Inflammatory macrophage (primary cell): Measurements from ENCODE around the gene GIGYF1.
A peak's percentile ranks its signal among the peaks of the same experiment; 100 is the strongest.
"Not testable (repeated sequence)": the region's sequence is repeated elsewhere in the genome, so short reads cannot be mapped to it uniquely, and the experiment has no call there.

Experiments
- DNase-seq, 2 donors: peaks; one replicate each; pipeline ENCODE4 v3.0.0-alpha.2; 2020 to 2022

The GIGYF1 gene

DNA sequence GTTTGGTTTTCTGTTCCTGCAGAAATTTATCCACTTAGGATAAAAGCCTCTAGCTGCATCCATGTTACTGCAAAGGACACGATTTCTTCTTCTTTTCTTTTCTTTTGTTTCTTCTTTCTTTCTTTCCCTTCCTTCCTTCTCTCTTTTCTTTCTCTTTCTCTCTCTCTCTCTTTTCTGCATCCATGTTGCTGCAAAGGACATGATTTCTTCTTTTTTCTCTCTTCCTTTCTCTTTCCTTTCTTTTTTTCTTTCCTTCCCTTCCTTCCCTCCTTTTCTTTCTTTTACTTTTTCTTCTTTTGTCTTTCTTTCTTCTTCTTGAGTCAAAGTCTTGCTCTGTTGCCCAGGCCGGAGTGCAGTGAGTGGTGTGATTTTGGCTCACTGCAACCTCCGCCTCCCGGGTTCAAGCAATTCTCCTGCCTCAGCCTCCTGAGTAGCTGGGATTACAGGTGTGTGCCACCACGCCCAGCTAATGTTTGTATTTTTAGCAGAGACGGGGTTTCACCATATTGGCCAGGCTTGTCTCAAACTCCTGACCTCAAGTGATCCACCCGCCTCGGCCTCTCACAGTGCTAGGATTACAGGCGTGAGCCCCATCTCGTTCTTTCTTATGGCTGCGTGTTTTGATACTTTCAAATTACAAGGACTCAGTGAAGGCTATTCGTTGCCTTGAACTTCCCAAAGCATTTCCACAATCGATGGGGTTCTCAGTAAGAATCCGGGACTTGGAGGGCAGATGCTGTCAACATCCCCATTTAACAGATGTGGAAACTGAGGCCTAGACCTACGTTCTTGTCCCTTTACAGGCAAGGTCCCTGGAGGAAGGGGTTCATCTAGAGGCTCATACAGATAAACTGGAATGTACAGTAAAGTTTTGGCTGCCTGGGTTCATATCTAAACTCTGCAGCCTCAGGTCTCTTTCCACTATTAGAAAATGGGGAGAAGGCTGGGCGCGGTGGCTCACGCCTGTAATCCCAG is 22.4 kb downstream of the GIGYF1 start:
- no peak for DNase-seq

- peak; percentile 22 to 38 for DNase-seq
Measured at GRCh38 chr7:100670074-100670473, 24.0 kb downstream of the GIGYF1 start.

- DNase-seq = not testable (repeated sequence)
Measured at GRCh38 chr7:100669106-100669505, 24.9 kb downstream of the GIGYF1 start.

- no peak for DNase-seq
Measured at GRCh38 chr7:100668069-100668449, 26.0 kb downstream of the GIGYF1 start.

DNA sequence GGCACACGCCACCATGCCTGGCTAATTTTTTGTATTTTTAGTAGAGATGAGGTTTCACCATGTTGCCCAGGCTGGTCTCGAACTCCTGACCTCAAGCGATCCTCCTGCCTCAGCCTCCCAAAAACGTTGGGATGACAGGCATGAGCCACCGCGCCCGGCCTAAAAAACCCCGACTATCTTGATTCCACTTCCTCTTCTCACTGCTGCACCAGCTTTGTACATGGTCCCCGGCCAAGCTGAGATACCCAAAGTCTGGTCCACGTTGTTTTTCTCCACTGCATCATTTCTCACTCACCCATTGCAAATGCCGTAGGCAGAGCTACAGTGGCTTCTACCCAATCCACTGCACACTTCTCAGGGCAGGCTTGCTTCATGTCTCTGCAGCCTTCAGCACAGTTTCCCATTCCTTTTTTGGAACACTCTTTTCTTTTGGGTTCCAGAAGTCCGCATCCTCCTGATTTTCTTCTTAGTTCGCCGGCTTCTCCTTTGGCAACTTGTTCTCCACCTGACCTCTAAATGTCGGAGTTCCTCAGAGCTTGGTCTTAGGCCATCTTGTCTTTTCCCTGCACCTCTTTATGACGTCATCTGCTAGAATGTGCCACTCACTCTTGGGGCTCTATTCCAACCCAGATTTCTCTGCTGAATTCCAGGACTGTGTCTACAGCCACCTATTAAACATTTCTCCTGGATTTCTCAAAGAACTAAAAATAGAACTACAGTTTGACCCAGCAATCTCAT is 26.6 kb downstream of the GIGYF1 start:
- no peak for DNase-seq

GRCh38 chr7:100665168-100665726 is 28.8 kb downstream of the GIGYF1 start:
- no peak for DNase-seq

GRCh38 chr7:100662194-100662776 is 31.8 kb downstream of the GIGYF1 start:
- DNase-seq = not testable (repeated sequence)

DNA sequence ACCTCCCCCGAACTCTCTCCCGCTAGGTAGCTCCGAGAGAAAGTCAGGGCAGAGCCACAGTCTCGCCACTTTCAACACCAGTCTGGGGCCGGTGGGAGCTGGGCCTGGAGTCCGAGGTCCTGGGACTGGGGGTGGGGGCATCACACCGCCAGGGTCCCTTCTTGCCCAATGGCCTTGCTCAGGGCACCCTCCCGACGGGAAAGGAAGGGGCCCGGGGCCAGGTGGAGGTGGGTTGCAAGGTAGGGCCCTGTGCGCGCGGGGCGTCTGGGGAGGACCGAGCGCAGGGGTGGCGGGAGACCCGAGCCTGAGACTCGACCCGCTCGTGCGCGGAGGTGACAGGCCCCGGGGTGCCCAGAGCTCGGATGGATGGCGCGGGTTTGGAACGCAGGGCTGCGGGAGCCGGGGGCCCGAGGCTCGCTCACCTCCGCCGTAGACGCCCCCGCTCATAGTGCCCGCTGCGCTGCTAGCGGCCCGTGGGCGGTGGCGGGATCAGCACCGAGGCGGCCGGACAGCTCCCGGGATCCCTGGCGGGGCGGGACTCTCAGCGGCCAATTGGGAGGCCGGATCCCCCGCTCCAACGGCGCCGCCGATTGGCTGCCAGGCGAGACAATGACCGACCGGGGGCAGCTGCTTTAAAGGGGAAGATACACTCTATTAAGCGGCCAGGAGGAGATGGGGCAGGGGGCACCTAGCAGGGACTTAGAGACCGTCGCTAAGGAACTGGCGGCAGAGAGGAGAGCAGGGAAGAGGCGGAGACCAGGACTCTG is 38.0 kb downstream of the GIGYF1 start, which contains the start of gene ACTL6B:
Gene ACTL6B (minus strand): TSS at position 541 of the 767 bp plus-strand sequence. CDS start 94 bp downstream, at position 447.
- peak; percentile 42 to 63 for DNase-seq

DNA sequence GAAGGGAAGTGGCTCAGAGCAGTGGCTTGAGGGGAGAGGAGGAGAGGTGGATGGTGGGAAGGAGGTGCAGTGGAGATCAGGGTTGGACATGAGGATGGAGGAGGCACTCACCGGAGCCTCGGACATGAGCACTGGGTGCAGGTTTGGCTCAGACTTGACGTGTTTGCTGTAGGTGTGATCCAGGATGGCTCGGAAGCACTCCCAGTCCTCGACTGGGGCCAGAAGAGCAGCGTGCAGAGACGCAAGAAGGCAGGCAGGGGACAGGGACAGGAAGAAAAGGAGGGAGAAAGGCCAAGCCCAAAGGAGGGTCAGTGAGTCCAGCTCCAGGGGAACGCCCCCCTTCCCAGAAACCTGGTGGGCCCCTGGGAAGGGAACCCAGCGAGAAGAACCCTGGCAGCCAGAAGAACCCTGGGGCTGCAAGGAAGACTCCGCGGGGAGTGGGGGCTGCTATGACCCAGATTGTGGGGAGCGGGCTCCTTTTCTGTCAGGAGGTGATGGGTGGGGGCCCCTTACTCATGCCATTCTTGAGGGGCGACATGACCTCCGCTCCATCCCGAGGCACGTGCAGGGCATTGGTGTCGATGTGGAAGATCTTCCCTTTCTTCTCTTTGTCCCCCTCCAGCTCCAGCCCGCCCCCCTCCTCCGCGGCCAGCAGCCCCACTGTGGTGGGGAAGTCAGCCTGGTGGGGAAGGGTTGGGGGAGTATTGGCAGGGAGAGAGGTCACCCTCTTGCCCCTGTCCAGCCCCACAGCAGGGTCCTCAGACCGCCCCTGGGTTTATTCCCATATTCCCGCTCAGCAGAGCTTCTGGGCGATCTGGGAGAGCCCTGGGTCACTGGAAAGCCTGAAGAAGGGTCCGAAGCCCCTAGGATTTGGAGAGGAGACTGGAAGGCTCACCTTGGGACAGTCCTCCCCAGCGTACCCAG is 38.9 kb downstream of the GIGYF1 start:
- DNase-seq = no peak

- DNase-seq = no peak
Measured at GRCh38 chr7:100649826-100650565, 44.1 kb downstream of the GIGYF1 start.

DNA sequence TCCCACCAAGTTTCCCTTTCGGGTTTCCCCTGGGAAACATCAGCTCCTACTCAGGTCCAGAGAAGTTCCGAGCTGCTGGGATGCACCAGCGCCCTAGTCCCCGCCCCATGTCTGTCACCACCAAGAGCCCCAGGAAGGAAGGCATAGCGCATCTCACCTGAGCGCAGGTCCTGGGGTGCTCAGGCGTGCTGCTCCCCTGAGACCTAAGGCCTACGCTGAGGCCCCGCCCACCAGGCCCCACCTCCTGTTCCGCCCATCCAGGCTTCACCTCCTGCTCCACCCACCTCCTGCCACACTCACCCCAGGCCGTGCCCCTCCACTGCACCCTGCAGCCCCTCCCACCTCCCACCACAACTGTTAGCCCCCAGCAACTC is 51.5 kb downstream of the GIGYF1 start:
- no peak for DNase-seq

DNA sequence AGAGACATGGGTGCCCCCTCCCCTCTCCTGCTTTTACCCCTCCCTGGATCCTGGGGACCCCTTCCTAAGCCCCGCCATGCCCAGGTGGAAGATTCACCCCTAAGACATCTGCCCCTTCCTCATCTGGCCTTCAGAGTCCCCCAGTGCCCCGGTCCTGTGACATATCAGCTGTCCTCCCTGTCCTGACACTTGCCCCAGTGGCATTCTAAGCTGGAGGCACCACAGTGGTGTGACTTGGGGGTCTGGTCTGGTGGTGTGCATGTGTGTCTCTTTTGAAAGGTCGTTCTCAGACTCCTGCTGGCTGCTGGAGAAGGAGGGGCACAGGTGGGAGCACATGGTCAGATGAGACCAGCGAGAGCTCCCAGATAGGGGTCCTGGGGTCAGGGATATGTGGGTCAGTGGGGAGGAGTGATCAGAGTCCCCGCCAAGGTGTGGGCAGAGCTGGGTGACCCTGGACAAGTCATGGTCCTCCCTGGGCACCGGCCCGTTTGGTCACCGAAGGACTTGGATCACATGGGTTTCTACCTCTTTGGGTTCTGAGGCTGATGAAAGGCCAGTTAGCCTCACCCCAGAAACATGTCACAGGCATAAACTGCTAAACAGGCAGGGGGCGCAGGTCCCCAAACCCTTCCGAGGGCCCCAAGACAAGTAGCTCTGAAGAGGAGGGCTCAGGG is 52.1 kb downstream of the GIGYF1 start:
- DNase-seq = no peak

GRCh38 chr7:100641463-100641859 is 52.6 kb downstream of the GIGYF1 start, which contains the start of gene TFR2:
TFR2 (minus strand) TSS chr7:100641552; CDS start chr7:100641509, 43 bp downstream.
- no peak for DNase-seq

GRCh38 chr7:100640517-100641440 is 53.3 kb downstream of the GIGYF1 start:
- no peak for DNase-seq

DNA sequence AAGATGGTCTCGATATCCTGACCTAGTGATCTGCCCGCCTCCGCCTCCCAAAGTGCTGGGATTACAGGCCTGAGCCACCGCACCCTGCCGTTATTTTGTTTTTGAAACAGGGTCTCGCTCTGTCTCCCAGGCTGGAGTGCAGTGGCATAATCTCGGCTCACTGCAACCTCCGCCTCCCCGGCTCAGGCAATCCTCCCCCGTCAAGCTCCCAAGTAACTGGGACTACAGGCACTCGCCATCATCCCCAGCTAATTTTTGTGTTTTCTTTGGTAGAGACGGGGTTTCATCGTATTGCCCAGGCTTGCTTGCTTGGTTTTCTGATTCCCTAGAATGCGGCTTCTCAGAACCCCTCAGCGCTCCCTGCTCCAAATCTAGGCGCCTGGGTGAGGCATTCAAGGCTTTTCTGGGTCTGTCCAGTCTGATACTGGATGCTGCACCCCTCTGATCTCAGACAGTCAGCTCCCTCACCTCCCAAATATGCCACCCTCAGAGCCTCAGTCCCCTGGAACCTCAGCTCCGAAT is 54.0 kb downstream of the GIGYF1 start:
- DNase-seq = no peak

DNA sequence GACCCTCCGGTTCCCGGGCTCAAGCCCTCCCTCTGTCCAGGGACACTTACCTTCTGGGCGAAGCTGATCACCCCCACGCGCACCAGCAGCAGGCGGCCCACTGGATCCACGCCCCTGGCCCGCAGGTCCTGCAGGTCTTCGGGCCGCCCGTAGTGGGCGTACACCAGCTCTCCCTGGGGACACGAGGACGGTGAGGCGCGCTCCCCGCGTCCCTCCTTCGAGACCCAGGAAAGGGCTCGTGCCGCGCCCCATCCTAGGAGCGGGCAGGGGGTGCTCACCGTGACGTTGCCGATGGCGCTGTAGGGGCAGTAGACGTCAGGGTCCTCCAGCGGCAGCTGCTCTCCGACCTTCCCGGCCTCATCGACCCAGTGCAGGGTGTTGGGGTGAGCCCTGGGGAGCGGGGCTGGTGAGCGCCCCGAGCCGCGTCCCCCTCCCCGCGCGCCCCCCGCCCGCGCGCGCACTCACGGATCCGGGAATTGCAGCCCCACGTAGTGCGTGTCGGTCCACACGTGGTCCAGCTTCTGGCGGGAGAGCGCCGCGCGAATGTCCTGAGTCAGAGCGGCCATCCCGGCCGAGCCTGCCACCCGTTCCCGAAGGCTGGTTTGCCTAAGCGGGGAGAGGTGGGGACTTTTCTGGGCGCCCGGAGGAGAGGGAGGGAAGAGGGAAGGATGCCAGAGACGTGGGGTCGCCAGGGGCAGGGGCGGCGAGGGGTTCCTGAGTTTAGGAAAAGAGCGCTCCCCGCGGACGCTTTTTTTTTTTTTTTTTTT is 60.9 kb downstream of the GIGYF1 start:
- peak; percentile 16 to 44 for DNase-seq

DNA sequence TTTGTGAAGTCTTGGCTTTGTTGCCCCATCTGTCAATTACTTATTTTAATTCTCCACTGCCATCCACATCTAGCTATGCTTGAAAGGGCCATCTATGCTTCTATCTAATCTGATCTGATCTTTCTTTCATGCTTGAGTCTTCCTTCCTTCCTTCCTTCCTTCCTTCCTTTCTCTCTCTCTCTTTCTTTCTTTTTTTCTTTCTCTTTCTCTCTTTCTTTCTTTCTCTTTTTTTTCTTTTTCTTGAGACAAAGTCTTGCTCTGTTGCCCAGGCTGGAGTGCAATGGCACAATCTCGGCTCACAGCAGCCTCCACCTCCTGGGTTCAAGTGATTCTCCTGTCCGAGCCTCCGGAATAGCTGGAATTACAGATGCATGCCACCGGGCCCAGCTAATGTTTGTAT is 64.0 kb downstream of the GIGYF1 start:
- DNase-seq = no peak
